WTC11 (cell line): Measurements from ENCODE around the gene CREBBP.

ENCODE experiments used
- CREM ChIP-seq: sonication (generic); formaldehyde crosslinking; IDR thresholded peaks from 2 replicates; pipeline ENCODE4 v1.8.1; 2022; ENCODE audit warnings: mild to moderate bottlenecking, missing genetic modification reagents, moderate library complexity
- ESRRA ChIP-seq: sonication (generic); formaldehyde crosslinking; IDR thresholded peaks from 2 replicates; pipeline ENCODE4 v1.8.1; 2022; ENCODE audit warnings: mild to moderate bottlenecking, missing genetic modification reagents, borderline replicate concordance
- JUN ChIP-seq: sonication (generic); formaldehyde crosslinking; IDR thresholded peaks from 2 replicates; pipeline ENCODE4 v1.8.0; 2023; ENCODE audit warnings: mild to moderate bottlenecking, missing genetic modification reagents
- KAT7 ChIP-seq: sonication (generic); formaldehyde crosslinking; IDR thresholded peaks from 2 replicates; pipeline ENCODE4 v1.8.1; 2023; ENCODE audit warnings: missing genetic modification reagents, mild to moderate bottlenecking, borderline replicate concordance
- ZNF121 ChIP-seq: sonication (generic); formaldehyde crosslinking; IDR thresholded peaks from 2 replicates; pipeline ENCODE4 v1.8.0; 2023; ENCODE audit warnings: missing genetic modification reagents
- TF ChIP-seq, protein P1 (sequence below): fragments of 200-600 bp; IDR thresholded peaks from 2 replicates; pipeline ENCODE4 v1.8.0; 2022; ENCODE audit warnings: antibody characterized with exemption
- TF ChIP-seq, protein P2 (sequence below): sonication (generic); formaldehyde crosslinking; IDR thresholded peaks from 2 replicates; pipeline ENCODE4 v1.8.1; 2023; ENCODE audit warnings: mild to moderate bottlenecking, missing genetic modification reagents, borderline replicate concordance
- TF ChIP-seq, protein P3 (sequence below): sonication (generic); formaldehyde crosslinking; IDR thresholded peaks from 2 replicates; pipeline ENCODE4 v1.8.0; 2022; ENCODE audit warnings: mild to moderate bottlenecking, missing genetic modification reagents
- TF ChIP-seq, protein P4 (sequence below): sonication (generic); formaldehyde crosslinking; IDR thresholded peaks from 2 replicates; pipeline ENCODE4 v1.8.1; 2022; ENCODE audit warnings: mild to moderate bottlenecking, moderate library complexity, missing genetic modification reagents
- TF ChIP-seq, protein P5 (sequence below): sonication (generic); formaldehyde crosslinking; IDR thresholded peaks from 2 replicates; pipeline ENCODE4 v1.8.1; 2023; ENCODE audit warnings: mild to moderate bottlenecking, missing genetic modification reagents
- TF ChIP-seq, protein P6 (sequence below): sonication (generic); formaldehyde crosslinking; IDR thresholded peaks from 2 replicates; pipeline ENCODE4 v1.8.1; 2023; ENCODE audit warnings: mild to moderate bottlenecking, missing genetic modification reagents, moderate library complexity

DNA sequence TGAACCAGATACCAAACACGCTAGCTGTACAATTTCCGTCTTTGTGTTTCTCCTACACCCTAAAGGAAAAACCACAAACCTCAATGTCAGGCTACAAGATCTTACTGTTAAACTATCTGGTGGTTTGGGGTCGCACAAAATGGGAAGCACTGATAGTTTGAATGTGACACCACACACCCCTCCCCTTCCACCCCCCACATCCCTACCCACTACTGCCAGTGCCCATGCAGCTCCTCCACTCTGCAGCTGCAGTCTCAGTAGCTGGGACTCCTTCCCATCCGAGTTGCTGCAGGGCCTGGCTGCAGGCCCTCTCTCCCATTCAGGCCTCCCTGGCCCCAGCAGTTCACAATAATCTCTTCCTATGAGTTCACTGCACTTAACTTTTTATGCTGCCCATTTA is 181.6 kb downstream of the CREBBP start:
- TF ChIP-seq, protein P1, sequence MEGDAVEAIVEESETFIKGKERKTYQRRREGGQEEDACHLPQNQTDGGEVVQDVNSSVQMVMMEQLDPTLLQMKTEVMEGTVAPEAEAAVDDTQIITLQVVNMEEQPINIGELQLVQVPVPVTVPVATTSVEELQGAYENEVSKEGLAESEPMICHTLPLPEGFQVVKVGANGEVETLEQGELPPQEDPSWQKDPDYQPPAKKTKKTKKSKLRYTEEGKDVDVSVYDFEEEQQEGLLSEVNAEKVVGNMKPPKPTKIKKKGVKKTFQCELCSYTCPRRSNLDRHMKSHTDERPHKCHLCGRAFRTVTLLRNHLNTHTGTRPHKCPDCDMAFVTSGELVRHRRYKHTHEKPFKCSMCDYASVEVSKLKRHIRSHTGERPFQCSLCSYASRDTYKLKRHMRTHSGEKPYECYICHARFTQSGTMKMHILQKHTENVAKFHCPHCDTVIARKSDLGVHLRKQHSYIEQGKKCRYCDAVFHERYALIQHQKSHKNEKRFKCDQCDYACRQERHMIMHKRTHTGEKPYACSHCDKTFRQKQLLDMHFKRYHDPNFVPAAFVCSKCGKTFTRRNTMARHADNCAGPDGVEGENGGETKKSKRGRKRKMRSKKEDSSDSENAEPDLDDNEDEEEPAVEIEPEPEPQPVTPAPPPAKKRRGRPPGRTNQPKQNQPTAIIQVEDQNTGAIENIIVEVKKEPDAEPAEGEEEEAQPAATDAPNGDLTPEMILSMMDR = no peak
- TF ChIP-seq ZNF121 (CRISPR knock-in tag) (no peak), JUN (CRISPR knock-in tag) (no peak), CREM (CRISPR knock-in tag) (no peak), KAT7 (CRISPR knock-in tag) (no peak), ESRRA (CRISPR knock-in tag) (no peak)
- TF ChIP-seq, protein P2, sequence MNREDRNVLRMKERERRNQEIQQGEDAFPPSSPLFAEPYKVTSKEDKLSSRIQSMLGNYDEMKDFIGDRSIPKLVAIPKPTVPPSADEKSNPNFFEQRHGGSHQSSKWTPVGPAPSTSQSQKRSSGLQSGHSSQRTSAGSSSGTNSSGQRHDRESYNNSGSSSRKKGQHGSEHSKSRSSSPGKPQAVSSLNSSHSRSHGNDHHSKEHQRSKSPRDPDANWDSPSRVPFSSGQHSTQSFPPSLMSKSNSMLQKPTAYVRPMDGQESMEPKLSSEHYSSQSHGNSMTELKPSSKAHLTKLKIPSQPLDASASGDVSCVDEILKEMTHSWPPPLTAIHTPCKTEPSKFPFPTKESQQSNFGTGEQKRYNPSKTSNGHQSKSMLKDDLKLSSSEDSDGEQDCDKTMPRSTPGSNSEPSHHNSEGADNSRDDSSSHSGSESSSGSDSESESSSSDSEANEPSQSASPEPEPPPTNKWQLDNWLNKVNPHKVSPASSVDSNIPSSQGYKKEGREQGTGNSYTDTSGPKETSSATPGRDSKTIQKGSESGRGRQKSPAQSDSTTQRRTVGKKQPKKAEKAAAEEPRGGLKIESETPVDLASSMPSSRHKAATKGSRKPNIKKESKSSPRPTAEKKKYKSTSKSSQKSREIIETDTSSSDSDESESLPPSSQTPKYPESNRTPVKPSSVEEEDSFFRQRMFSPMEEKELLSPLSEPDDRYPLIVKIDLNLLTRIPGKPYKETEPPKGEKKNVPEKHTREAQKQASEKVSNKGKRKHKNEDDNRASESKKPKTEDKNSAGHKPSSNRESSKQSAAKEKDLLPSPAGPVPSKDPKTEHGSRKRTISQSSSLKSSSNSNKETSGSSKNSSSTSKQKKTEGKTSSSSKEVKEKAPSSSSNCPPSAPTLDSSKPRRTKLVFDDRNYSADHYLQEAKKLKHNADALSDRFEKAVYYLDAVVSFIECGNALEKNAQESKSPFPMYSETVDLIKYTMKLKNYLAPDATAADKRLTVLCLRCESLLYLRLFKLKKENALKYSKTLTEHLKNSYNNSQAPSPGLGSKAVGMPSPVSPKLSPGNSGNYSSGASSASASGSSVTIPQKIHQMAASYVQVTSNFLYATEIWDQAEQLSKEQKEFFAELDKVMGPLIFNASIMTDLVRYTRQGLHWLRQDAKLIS (CRISPR knock-in tag) = no peak
- TF ChIP-seq, protein P3, sequence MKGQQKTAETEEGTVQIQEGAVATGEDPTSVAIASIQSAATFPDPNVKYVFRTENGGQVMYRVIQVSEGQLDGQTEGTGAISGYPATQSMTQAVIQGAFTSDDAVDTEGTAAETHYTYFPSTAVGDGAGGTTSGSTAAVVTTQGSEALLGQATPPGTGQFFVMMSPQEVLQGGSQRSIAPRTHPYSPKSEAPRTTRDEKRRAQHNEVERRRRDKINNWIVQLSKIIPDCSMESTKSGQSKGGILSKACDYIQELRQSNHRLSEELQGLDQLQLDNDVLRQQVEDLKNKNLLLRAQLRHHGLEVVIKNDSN = no peak
- TF ChIP-seq, protein P4, sequence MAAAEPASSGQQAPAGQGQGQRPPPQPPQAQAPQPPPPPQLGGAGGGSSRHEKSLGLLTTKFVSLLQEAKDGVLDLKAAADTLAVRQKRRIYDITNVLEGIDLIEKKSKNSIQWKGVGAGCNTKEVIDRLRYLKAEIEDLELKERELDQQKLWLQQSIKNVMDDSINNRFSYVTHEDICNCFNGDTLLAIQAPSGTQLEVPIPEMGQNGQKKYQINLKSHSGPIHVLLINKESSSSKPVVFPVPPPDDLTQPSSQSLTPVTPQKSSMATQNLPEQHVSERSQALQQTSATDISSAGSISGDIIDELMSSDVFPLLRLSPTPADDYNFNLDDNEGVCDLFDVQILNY = no peak
- TF ChIP-seq, protein P5, sequence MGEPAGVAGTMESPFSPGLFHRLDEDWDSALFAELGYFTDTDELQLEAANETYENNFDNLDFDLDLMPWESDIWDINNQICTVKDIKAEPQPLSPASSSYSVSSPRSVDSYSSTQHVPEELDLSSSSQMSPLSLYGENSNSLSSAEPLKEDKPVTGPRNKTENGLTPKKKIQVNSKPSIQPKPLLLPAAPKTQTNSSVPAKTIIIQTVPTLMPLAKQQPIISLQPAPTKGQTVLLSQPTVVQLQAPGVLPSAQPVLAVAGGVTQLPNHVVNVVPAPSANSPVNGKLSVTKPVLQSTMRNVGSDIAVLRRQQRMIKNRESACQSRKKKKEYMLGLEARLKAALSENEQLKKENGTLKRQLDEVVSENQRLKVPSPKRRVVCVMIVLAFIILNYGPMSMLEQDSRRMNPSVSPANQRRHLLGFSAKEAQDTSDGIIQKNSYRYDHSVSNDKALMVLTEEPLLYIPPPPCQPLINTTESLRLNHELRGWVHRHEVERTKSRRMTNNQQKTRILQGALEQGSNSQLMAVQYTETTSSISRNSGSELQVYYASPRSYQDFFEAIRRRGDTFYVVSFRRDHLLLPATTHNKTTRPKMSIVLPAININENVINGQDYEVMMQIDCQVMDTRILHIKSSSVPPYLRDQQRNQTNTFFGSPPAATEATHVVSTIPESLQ (CRISPR knock-in tag) = no peak
- TF ChIP-seq, protein P6, sequence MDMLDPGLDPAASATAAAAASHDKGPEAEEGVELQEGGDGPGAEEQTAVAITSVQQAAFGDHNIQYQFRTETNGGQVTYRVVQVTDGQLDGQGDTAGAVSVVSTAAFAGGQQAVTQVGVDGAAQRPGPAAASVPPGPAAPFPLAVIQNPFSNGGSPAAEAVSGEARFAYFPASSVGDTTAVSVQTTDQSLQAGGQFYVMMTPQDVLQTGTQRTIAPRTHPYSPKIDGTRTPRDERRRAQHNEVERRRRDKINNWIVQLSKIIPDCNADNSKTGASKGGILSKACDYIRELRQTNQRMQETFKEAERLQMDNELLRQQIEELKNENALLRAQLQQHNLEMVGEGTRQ (CRISPR knock-in tag) = no peak
